Fibroblast of villous mesenchyme (primary cell): ENCODE results near the gene TNKS1BP1. TPM values are rescaled to one million over a fixed set of nuclear protein-coding genes. Genes with fewer than 3 reads are reported as not detected.
"Not testable (repeated sequence)": the region's sequence is repeated elsewhere in the genome, so short reads cannot be mapped to it uniquely, and the experiment has no call there.

ENCODE experiments used
- DNase-seq: peaks from one replicate; pipeline ENCODE4 v3.0.0-alpha.2; 2010; ENCODE audit warnings: low read depth
- H3K4me3 ChIP-seq: 2 replicates; pipeline ENCODE4 v1.5.1; 2011; ENCODE audit warnings: low read depth, mild to moderate bottlenecking, low read length
- CTCF ChIP-seq: IDR thresholded peaks from 2 replicates; pipeline ENCODE4 v1.5.1; 2012; ENCODE audit warnings: low read depth, mild to moderate bottlenecking, low read length; ENCODE audit not compliant: insufficient read depth
- total RNA-seq: library from RNA; depleted of rRNA; stranded (reverse); fragments of >200 nt; gene quantifications from 2 replicates; pipeline ENCODE4 v1.2.3, GENCODE V29; 2012

Gene TNKS1BP1
- total RNA-seq, 1 donor = 69.5 TPM

GRCh38 chr11:57288771-57289579 is 35.8 kb downstream of the TNKS1BP1 start:
- peak; percentile 45 for DNase-seq
- H3K4me3 ChIP-seq = no peak overlapping the region

GRCh38 chr11:57287884-57288283 is 36.9 kb downstream of the TNKS1BP1 start:
- TF ChIP-seq CTCF = no peak
- no peak overlapping the region for H3K4me3 ChIP-seq
- no peak for DNase-seq

More at GRCh38 chr11:57288771-57289579, 35.8 kb downstream of the TNKS1BP1 start:
- TF ChIP-seq CTCF = no peak

GRCh38 chr11:57283231-57283990 is 41.3 kb downstream of the TNKS1BP1 start:
- no peak for TF ChIP-seq CTCF
- no peak overlapping the region for H3K4me3 ChIP-seq
- DNase-seq = no peak

GRCh38 chr11:57281546-57281945 is 43.2 kb downstream of the TNKS1BP1 start:
- DNase-seq, H3K4me3 ChIP-seq: not testable (repeated sequence)

- no peak for TF ChIP-seq CTCF
- H3K4me3 ChIP-seq = no peak overlapping the region
- DNase-seq = peak; percentile 54
Measured at GRCh38 chr11:57279116-57279515, 45.6 kb downstream of the TNKS1BP1 start.

- H3K4me3 ChIP-seq = no peak overlapping the region
- no peak for DNase-seq
- no peak for TF ChIP-seq CTCF
Measured at GRCh38 chr11:57278721-57279095, 46.0 kb downstream of the TNKS1BP1 start.
